Skeletal muscle tissue (tissue), 4 donors: ENCODE measurements around the gene CACNB3. TPM values are rescaled to one million over a fixed set of nuclear protein-coding genes. Genes with fewer than 3 reads are reported as not detected.

Source experiments
- H3K27ac ChIP-seq: one replicate; pipeline ENCODE4 v1.7.0; 2013; ENCODE audit warnings: mild to moderate bottlenecking, low read depth, low read length, inconsistent platforms
- H3K27me3 ChIP-seq, 3 donors: one replicate each; pipeline ENCODE4 v1.7.0; 2013; ENCODE audit warnings: low read length in 3 of 3; ENCODE audit not compliant: control insufficient read depth in 3 of 3, insufficient read depth in 3 of 3
- H3K36me3 ChIP-seq, 3 donors: one replicate each; pipeline ENCODE4 v1.7.0; 2013; ENCODE audit warnings: low read length in 3 of 3; ENCODE audit not compliant: control insufficient read depth in 3 of 3, insufficient read depth in 3 of 3
- H3K4me1 ChIP-seq, 3 donors: one replicate each; pipeline ENCODE4 v1.7.0; 2013; ENCODE audit warnings: low read length in 3 of 3, mild to moderate bottlenecking in 3 of 3; ENCODE audit not compliant: control insufficient read depth in 3 of 3, insufficient read depth in 3 of 3
- H3K4me3 ChIP-seq, 3 donors: one replicate each; pipeline ENCODE4 v1.7.0; 2013; ENCODE audit warnings: low read length in 3 of 3
- H3K9ac ChIP-seq, 3 donors: one replicate each; pipeline ENCODE4 v1.7.0; 2013; ENCODE audit warnings: low read length in 3 of 3, mild to moderate bottlenecking in 3 of 3, moderate library complexity in 2 of 3, low read depth in 1 of 3
- H3K9me3 ChIP-seq, 3 donors: one replicate each; pipeline ENCODE4 v1.7.0; 2013; ENCODE audit warnings: low read length in 3 of 3; ENCODE audit not compliant: control insufficient read depth in 3 of 3
- total RNA-seq: library from RNA; depleted of rRNA; stranded (reverse); fragments of >200 nt; gene quantifications from one replicate; pipeline ENCODE4 v1.2.3, GENCODE V29; 2014
- donor health status: Osteomylitis.

The CACNB3 gene
- total RNA-seq, 1 donor from 2014 or later = 4.2 TPM

DNA sequence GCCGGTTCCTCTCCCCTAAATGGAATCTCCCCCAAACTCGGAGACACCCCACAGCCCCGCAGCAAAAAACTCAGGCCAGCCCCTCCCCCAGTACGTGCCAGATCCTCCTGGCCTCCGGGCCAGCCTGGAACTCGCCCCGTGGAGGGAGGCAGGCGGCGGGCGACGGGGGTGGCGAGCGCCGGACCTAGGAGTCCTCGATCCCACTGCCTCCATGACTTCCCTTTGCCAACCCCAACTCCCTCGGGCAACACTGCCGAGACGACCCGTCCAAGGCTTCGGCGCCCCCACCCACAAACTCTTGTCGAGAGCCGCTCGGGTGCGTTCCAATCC is 29.8 kb upstream of the CACNB3 start:
- H3K4me1 ChIP-seq = peaks cover 15 to 20% (median 17%) of the 10 kb centered on the region in 3 donors
- H3K9ac ChIP-seq = peak overlapping the region; percentile 80 to 89 (median 87)

DNA sequence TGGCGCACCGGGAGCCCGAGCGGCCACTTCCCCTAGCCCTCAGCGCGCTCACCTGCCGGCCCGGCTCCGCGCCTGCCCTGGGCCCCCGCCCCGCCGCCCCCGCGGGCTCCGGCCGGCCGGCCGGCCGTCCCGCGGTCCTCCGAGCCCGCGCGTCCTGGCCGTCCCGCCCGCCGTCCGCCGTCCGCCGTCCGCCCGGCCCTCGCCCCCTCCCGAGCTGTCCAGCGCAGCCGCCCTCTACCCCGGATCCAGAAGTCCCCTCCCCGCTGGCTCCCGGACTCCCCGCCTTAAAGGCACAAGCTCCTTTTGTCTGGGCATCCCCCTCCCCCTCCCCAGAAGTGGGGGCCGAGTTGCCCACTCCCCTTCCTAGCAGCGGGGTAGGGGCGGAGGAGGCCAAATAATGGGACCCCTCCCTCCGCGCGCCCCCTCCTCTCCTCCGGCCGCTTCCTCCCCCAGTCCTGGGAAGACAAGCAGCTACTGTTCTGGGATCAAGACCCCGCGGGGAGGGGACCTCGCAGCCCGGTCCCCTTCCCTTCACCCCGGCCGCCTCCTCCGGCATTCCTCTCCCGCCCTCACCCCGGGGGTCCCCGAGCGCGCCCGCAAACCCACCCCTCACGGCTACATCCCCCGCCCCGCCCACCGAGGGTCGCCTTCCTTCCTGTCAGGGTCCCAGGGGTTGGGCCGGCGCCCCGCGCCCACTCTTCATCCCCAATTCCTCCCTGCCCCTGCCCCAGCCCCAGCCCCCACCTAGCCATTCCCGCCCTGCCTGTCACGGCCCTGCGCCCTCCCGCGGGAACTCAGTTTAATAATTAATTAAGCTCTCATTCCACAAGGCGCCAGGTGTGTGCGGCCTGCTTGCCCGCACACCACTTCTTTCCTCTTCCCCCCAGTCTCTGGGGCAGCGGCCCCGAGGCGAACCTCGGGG is 29.2 kb upstream of the CACNB3 start, which contains the start of gene ADCY6:
TSS of gene ADCY6 (minus strand) at position 236 of the 922 bp plus-strand sequence. CDS start 5,655 bp downstream, outside the sequence.
- H3K9me3 ChIP-seq = no peaks in the 10 kb centered on the region
- no peaks in the 10 kb centered on the region for H3K27me3 ChIP-seq
- H3K36me3 ChIP-seq = no peaks in the 10 kb centered on the region
- H3K4me3 ChIP-seq = peak within 1 kb of the TSS; percentile 77 to 88 (median 82)
- peak within 1 kb of the TSS; percentile 79 for H3K27ac ChIP-seq
- peak within 1 kb of the TSS; percentile 80 to 89 (median 87) for H3K9ac ChIP-seq
- peaks cover 15 to 20% (median 17%) of the 10 kb centered on the region in 3 donors for H3K4me1 ChIP-seq

More for the DNA sequence above, 29.8 kb upstream of the CACNB3 start:
- Histone ChIP-seq H3K27ac (peak overlapping the region; percentile 75), H3K4me3 (peak overlapping the region; percentile 77 to 88 (median 82)), H3K27me3 (no peaks in the 10 kb centered on the region), H3K9me3 (no peaks in the 10 kb centered on the region), H3K36me3 (no peaks in the 10 kb centered on the region)

DNA sequence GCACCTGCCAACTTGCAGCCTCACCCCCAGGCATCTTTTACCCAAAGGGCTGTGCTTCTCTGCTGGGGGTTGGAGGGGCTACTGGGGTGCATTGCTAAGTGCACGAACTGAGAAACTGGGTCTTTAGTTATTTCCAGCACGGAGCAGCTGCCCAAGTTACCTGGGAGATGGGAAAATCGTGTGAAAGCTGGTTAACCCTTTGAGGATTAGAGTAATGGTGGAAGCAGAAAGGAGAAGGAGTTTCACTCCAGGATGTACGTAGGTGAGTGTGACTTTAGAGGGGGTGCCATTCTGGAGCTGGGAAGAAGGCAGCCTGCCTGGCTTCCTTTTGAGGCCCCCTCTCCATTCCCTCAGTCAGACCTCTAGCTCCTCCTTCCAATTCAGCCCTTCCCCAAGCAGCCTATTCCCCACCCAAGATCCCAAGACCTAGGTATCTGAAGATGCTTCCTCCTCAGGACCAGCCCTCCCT is 28.4 kb upstream of the CACNB3 start:
- Histone ChIP-seq H3K4me1 (peaks cover 15 to 24% (median 17%) of the 10 kb centered on the region in 3 donors), H3K36me3 (no peaks in the 10 kb centered on the region), H3K9me3 (no peaks in the 10 kb centered on the region), H3K9ac (no peak overlapping the region), H3K4me3 (peak overlapping the region in 2 of 3 donors; percentile 48 to 82), H3K27ac (no peak overlapping the region), H3K27me3 (no peaks in the 10 kb centered on the region)

DNA sequence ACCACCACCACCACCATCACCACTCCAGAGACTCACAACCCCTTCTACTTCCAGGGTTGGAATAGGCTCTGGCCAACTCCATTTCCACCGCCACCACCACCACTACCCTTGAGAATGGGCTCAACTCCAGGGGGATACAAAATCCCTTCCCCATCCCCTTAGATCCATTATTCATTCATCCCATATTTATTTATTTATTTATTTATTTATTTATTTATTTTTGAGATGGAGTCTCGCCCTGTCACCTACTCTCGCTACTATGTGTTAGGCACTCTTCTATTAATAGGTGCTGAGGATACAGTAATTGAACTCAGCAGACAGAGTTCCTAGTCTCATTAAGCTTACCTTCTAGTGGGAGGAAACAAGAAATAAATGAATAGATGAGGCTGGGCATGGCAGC is 24.6 kb upstream of the CACNB3 start:
- H3K9ac ChIP-seq = no peak overlapping the region
- H3K27ac ChIP-seq = no peak overlapping the region
- no peaks in the 10 kb centered on the region for H3K27me3 ChIP-seq
- H3K4me3 ChIP-seq = no peak overlapping the region
- H3K36me3 ChIP-seq = no peaks in the 10 kb centered on the region
- no peaks in the 10 kb centered on the region for H3K9me3 ChIP-seq
- peaks cover 0 to 12% (median 2%) of the 10 kb centered on the region in 3 donors for H3K4me1 ChIP-seq

DNA sequence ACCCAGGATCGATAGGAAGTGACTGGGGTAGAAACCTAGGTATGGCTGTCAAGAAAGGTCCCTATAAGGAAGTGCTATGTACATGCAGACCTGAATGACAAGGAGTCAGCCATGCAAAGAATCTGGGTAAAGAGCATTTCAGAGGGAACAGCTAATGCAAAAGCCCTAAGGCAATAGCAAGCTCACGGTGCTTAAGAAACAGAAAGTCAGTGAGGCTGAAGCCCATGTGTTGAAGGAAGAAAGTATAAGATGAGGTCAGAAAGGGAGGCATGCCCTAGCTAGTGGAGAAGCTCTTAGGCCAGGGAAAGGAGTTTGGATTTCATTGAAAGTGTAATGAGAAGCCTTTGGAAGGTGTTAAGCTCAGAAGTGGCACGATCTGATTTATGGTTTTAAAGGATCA is 23.4 kb upstream of the CACNB3 start:
- Histone ChIP-seq H3K27ac (no peak overlapping the region), H3K36me3 (no peaks in the 10 kb centered on the region), H3K4me3 (no peak overlapping the region), H3K27me3 (no peaks in the 10 kb centered on the region), H3K9ac (no peak overlapping the region), H3K4me1 (peaks cover 0 to 10% (median 2%) of the 10 kb centered on the region in 3 donors), H3K9me3 (no peaks in the 10 kb centered on the region)

DNA sequence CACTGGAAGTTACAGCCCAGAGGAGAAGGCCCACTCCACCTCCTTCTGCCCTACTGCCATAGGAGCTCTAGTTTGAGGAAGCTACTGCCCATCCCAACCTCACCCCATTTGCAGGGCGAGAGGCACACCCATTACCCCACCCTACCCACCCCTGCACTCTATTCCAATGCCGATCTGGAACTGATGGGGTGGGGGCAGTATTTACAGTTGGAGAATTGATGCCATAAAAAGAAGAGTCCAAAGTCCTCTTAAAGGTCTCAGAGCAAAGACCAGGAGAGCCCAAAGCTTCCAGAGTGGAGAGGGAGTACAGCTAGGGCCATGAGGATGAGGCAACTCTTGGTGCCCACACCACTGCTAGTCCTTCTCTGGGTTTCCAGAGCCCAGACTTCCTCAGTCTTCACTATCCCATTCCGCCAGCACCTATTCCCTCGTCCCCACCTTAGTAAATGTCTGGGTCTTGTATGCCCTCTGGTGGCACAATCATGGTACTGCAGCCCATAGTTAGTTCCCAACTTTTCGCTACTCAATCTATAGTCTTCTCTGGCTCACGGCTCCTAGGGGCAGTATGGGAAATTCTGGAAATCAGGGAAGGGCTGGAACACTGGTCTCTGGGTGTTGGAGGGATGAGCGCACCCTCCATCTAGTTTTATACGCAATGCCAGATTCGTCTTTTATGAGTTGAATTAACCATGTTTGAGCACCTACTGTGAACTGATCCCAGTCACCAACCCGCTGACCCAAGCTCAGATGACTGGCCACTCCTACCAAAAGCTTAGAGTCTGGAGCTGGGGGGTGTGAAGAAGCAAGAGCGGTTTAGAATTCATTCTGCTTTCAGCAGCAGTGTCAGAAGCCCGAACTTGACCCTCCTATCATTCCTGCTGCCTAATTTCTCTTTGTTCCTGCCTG is 22.5 kb upstream of the CACNB3 start:
- Histone ChIP-seq H3K4me1 (peaks cover 0 to 8% (median 2%) of the 10 kb centered on the region in 3 donors), H3K4me3 (no peak overlapping the region), H3K9ac (no peak overlapping the region), H3K27me3 (peaks cover 3 to 8% (median 7%) of the 10 kb centered on the region in 3 donors), H3K36me3 (no peaks in the 10 kb centered on the region), H3K27ac (no peak overlapping the region), H3K9me3 (no peaks in the 10 kb centered on the region)

DNA sequence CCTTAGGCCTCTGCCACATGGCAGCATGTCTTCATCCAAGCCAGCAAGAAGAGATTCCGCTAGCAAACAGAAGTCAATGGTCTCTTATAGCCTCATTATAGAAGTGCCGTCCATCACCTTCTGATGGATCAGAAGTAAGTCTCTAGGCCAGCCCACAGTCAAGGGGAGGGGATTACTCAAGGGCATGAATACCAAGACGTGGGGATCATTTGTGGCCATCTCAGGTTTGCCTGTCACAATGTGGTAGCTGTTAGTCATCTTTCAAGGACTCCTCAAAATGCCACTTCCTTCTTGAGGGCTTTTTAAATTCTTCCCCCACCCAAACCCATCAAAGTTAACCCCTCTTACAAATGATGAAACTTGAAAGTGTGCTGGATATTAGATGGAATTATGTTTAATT is 21.3 kb upstream of the CACNB3 start:
- Histone ChIP-seq H3K4me1 (peaks cover 0 to 8% (median 2%) of the 10 kb centered on the region in 3 donors), H3K36me3 (no peaks in the 10 kb centered on the region), H3K9me3 (no peaks in the 10 kb centered on the region), H3K27ac (no peak overlapping the region), H3K4me3 (no peak overlapping the region), H3K9ac (no peak overlapping the region), H3K27me3 (peaks cover 3 to 14% (median 10%) of the 10 kb centered on the region in 3 donors)

DNA sequence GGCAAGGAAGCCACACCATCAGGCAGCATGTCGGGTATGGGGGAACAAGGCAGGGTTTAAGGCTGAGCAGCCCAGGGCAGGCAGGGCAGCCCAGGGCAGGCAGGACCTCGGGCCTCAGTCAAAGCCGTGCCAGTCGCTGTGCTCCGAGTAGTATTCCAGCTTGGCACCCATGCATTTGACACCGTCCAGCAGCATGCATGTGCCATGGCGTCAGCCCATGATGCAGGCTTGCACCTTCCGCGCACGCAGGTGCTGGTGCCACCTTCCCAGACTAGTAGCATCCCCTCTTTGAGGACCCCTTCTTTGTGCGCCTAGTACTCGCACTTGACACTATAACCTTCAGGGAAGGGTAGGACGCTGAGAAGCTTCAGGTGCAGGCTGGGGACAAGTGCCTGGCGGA is 17.8 kb upstream of the CACNB3 start:
- H3K36me3 ChIP-seq = no peaks in the 10 kb centered on the region
- H3K9ac ChIP-seq = no peak overlapping the region
- no peak overlapping the region for H3K4me3 ChIP-seq
- no peaks in the 10 kb centered on the region for H3K9me3 ChIP-seq
- peaks cover 3 to 14% (median 10%) of the 10 kb centered on the region in 3 donors for H3K27me3 ChIP-seq
- H3K27ac ChIP-seq = no peak overlapping the region
- peaks cover 0 to 2% (median 0%) of the 10 kb centered on the region in 3 donors for H3K4me1 ChIP-seq

DNA sequence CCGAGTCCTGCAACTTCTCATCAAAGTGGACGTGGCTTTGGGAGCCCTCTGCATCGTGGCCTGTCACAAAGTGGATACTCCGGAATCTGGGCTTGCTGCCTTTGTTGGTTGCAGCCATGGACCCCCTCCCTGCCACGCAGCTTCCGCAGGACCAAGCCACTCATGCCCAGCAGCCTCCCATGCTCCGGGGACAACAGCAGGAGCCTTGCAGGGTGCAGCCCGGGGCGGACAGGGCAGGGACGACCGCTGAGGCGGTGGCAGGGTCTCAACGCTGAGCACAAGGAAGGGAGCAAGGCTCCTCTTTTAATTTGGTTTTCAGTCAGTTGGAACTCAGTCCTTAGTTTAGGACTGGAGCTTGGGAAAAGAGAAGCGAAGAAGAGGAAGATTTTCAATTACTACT is 17.3 kb upstream of the CACNB3 start:
- no peaks in the 10 kb centered on the region for H3K36me3 ChIP-seq
- H3K9me3 ChIP-seq = no peaks in the 10 kb centered on the region
- peaks cover 3 to 14% (median 10%) of the 10 kb centered on the region in 3 donors for H3K27me3 ChIP-seq
- no peak overlapping the region for H3K9ac ChIP-seq
- no peak overlapping the region for H3K27ac ChIP-seq
- no peaks in the 10 kb centered on the region for H3K4me1 ChIP-seq
- no peak overlapping the region for H3K4me3 ChIP-seq
